Right lobe of liver (tissue), 6 donors: ENCODE data around the gene KIAA0825. TPM values are rescaled to one million over a fixed set of nuclear protein-coding genes. Genes with fewer than 3 reads are reported as not detected.

Experiments used
- ATAC-seq, 4 donors: fragments of 200-7000 bp; cut with Tn5 transposase; one replicate each; pipeline ENCODE4 v1.9.1; 2020; ENCODE audit warnings: mild to moderate bottlenecking in 4 of 4, moderate library complexity in 4 of 4
- DNase-seq, 3 donors: peaks; one replicate each; pipeline ENCODE4 v3.0.0-alpha.2; 2020
- H3K27ac ChIP-seq, 3 donors: fragments of 200-600 bp; one replicate each; pipeline ENCODE4 v1.8.0; 2022
- H3K27me3 ChIP-seq, 2 donors: fragments of 200-600 bp; one replicate each; pipeline ENCODE4 v1.8.0; 2022
- H3K36me3 ChIP-seq, 4 donors: fragments of 200-600 bp; sonication (generic) in 1 of 4; one replicate each; pipeline versions ENCODE4 v1.5.1 to v1.8.0; 2017 to 2022; ENCODE audit warnings: control low read depth in 1 of 4
- H3K4me1 ChIP-seq, 4 donors: fragments of 200-600 bp; sonication (generic) in 1 of 4; one replicate each; pipeline versions ENCODE4 v1.5.1 to v1.8.0; 2017 to 2022; ENCODE audit warnings: control low read depth in 1 of 4
- H3K4me3 ChIP-seq, 3 donors: fragments of 200-600 bp; one replicate each; pipeline ENCODE4 v1.8.0; 2022
- H3K9me3 ChIP-seq, 4 donors: fragments of 200-600 bp; sonication (generic) in 1 of 4; one replicate each; pipeline versions ENCODE4 v1.5.1 to v1.8.0; 2017 to 2022; ENCODE audit warnings: control low read depth in 1 of 4
- POLR2A ChIP-seq: fragments of 450-650 bp; IDR thresholded peaks from one replicate; pipeline ENCODE4 v1.6.1; 2017; ENCODE audit warnings: antibody characterized with exemption, mild to moderate bottlenecking
- WGBS: methylation state at CpG from one replicate; pipeline ENCODE4 v1.1.6; 2018; ENCODE audit warnings: low coverage, low lambda C conversion rate; ENCODE audit not compliant: insufficient coverage; ENCODE audit errors: missing lambda C conversion rate; 5-methylcytosine and 5-hydroxymethylcytosine counted together
- intact Hi-C, 2 donors: fragments of 100-400 bp; cut with DNase I; formaldehyde crosslinking; loops; one replicate each; pipeline versions ENCODE4 v1.11.2 to v1.14.1; 2022
- total RNA-seq, 6 experiments: library from RNA; depleted of rRNA in 2 of 6; stranded (reverse); fragments of >200 nt in 2 of 6; fragmentation: NEBNext Ultra II Directional in 3 of 6; extraction: Animal tissue kit (Norgen Biotek cat#: 25700) in 3 of 6; gene quantifications; one replicate each; pipeline versions ENCODE4 v1.1.0 to v1.2.4, GENCODE V29; 2016 to 2023
- TF ChIP-seq, protein P1 (sequence below), 4 donors: fragments of 200-600 bp in 3 of 4; fragments of 450-650 bp in 1 of 4; IDR thresholded peaks; one replicate each; pipeline versions ENCODE4 v1.5.1 to v1.8.0; 2016 to 2022; ENCODE audit warnings: antibody characterized with exemption in 4 of 4, mild to moderate bottlenecking in 2 of 4
- donor health status: DM: no; HTN: yes; CAD: no.
- donor health status: DM: no; HTN: no; CAD: no.
- donor health status: DM: no; HTN: no; CAD: no.
- donor health status: DM: no; HTN: yes; CAD: no.
- donor health status: DM: no; HTN: yes; CAD: no.

KIAA0825 gene
- total RNA-seq, 6 experiments from 2014 or later = 0.86 to 3.2 (median 1.7) TPM

DNA sequence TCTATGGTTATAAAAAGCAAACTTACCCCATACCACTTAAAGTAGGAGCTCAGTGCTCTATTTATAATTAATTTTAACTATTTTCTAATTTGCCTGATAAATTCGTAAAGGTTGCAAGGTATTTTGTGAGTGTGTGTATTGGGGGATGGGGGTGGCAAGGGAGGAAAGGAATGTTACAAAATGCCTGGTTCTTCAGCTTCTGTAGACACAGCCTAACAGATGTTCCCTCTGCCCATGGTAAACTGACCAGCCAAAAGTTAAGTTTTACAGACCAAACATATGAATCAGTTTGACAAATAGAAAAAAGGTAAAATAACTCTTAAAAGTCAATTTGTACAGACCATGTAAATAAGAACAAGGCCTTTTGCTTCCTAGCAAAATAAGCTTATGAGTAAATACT is 232.6 kb downstream of the KIAA0825 start:
- Histone ChIP-seq H3K4me1 (no peaks in the 10 kb centered on the region), H3K27me3 (no peaks in the 10 kb centered on the region), H3K36me3 (no peaks in the 10 kb centered on the region), H3K9me3 (no peaks in the 10 kb centered on the region), H3K27ac (no peak overlapping the region), H3K4me3 (no peak overlapping the region)
- DNase-seq (no peak), ATAC-seq (peak in 1 of 4 donors; percentile 66)
- intact Hi-C loops = no loop called here
- WGBS = 38% methylated on average over 1 of the region's 1 CpG
- TF ChIP-seq, protein P1, sequence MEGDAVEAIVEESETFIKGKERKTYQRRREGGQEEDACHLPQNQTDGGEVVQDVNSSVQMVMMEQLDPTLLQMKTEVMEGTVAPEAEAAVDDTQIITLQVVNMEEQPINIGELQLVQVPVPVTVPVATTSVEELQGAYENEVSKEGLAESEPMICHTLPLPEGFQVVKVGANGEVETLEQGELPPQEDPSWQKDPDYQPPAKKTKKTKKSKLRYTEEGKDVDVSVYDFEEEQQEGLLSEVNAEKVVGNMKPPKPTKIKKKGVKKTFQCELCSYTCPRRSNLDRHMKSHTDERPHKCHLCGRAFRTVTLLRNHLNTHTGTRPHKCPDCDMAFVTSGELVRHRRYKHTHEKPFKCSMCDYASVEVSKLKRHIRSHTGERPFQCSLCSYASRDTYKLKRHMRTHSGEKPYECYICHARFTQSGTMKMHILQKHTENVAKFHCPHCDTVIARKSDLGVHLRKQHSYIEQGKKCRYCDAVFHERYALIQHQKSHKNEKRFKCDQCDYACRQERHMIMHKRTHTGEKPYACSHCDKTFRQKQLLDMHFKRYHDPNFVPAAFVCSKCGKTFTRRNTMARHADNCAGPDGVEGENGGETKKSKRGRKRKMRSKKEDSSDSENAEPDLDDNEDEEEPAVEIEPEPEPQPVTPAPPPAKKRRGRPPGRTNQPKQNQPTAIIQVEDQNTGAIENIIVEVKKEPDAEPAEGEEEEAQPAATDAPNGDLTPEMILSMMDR (IDR thresholded peaks at IDR 0.05) = no peak
- no peak for TF ChIP-seq POLR2A

DNA sequence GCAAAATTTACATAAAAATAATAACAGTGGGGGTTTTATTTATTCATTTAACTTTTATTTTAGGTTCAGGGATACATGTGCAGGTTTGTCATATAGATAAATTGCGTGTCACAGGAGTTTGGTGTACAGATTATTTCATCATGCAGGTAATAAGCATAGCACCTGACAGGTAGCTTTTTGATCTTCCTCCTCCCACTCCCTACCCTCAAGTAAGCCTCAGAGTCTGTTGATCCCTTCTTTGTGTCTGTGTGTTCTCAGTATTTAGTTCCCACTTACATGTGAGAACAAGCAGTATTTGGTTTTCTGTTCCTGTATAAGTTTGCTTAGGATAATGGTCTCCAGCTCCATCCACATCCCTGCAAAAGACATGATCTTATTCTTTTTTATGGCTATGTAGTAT is 240.3 kb downstream of the KIAA0825 start:
- Histone ChIP-seq H3K9me3 (no peaks in the 10 kb centered on the region), H3K36me3 (no peaks in the 10 kb centered on the region), H3K27me3 (no peaks in the 10 kb centered on the region), H3K4me3 (no peak overlapping the region), H3K27ac (no peak overlapping the region), H3K4me1 (no peaks in the 10 kb centered on the region)
- ATAC-seq = no peak
- intact Hi-C loops = no loop called here
- DNase-seq = no peak
- 78% methylated on average over 1 of the region's 1 CpG for WGBS
- TF ChIP-seq, protein P1 (IDR thresholded peaks at IDR 0.05) = no peak

DNA sequence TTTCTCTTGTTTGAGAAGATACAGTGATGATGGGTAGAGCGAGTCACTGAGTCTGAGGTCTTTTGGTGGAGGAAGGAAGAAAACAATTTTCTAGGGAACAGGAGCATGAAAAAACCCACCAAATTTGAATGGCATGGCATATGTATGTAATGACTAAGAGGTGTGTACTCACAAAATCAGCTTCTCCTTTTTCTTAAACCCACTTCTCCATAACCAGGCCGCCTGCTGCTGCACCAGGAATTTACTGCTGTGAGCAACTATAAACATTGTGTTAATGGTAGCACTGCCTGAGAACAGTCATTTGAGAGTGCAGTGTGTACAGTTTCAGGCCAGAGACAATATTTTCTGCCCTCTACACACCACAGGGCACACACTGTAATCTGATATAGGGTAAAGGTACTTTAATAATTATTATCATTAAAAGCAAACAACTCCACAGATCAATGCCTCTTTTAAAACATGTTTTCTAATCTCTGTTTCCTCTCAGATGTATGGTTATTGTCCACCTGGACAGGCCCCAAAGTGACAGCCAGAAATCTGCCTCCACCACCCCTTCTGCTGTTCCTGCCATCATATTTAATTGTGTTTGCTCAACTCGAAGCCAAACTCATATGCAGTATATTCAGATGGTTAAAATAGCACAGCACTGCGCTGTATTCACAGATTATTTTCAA is 241.6 kb downstream of the KIAA0825 start:
- Histone ChIP-seq H3K9me3 (no peaks in the 10 kb centered on the region), H3K4me1 (no peaks in the 10 kb centered on the region), H3K27ac (no peak overlapping the region), H3K36me3 (no peaks in the 10 kb centered on the region), H3K4me3 (no peak overlapping the region), H3K27me3 (no peaks in the 10 kb centered on the region)
- DNase-seq (no peak), ATAC-seq (peak in 2 of 4 donors; percentile 23 to 51)
- intact Hi-C loops = no loop called here
- TF ChIP-seq POLR2A = no peak
- TF ChIP-seq, protein P1 (IDR thresholded peaks at IDR 0.05) = no peak
- WGBS = 78% methylated on average over 4 of the region's 4 CpGs

DNA sequence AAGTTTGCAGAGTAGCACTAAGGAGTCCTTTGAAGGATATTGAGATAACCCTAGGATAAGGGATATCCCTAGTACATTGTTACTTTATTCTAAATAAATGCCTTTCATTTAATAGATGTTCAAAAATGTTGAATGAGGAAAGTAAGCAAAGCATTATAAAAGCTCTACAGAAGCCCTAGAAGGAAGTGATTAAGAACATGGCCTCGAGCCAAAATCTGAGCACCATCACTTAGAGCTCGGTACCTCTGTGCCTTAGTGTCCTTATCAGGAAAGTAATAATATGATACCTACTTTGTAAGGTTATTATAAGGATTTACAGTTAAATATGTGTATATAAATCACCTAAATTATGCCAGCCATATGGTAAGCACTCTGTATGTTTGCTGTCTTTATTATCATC is 242.6 kb downstream of the KIAA0825 start:
- intact Hi-C loops = no loop called here
- Histone ChIP-seq H3K27me3 (no peaks in the 10 kb centered on the region), H3K4me1 (no peaks in the 10 kb centered on the region), H3K4me3 (no peak overlapping the region), H3K27ac (no peak overlapping the region), H3K36me3 (no peaks in the 10 kb centered on the region), H3K9me3 (no peaks in the 10 kb centered on the region)
- DNase-seq = no peak
- no peak for ATAC-seq
- no peak for TF ChIP-seq POLR2A
- TF ChIP-seq, protein P1 (IDR thresholded peaks at IDR 0.05) = no peak
- WGBS = 46% methylated on average over 2 of the region's 2 CpGs

DNA sequence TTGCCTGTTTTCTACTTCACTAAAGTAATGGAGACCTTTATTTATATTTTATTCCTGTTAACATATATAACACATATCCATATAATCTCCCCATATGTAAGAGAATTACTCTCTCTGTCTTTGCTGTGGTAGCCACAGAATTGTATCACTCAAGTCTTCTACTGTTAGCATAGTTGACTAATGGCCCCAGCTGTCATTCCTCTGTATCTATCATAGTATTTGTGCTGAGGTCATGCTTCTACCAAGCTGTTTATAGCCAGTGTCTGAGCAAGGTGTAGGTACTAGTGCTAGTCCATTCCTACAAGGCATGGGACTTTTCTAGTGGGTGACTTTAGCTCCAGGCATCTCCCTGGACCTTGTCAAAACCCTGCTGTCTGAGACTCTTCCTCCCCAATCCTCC is 244.1 kb downstream of the KIAA0825 start:
- Histone ChIP-seq H3K4me3 (no peak overlapping the region), H3K27me3 (no peaks in the 10 kb centered on the region), H3K4me1 (no peaks in the 10 kb centered on the region), H3K36me3 (no peaks in the 10 kb centered on the region), H3K9me3 (no peaks in the 10 kb centered on the region), H3K27ac (no peak overlapping the region)
- no peak for DNase-seq
- no peak for ATAC-seq
- TF ChIP-seq, protein P1 (IDR thresholded peaks at IDR 0.05) = no peak
- no peak for TF ChIP-seq POLR2A
- intact Hi-C loops = no loop called here
